Pulmonary artery endothelial cell (primary cell): ENCODE results near the gene P4HA1. TPM values are rescaled to one million over a fixed set of nuclear protein-coding genes. Genes with fewer than 3 reads are reported as not detected.
A peak's percentile ranks its signal among the peaks of the same experiment; 100 is the strongest.
"Not testable (repeated sequence)": the region's sequence is repeated elsewhere in the genome, so short reads cannot be mapped to it uniquely, and the experiment has no call there.

ENCODE experiments used
- DNase-seq: peaks from one replicate; pipeline ENCODE4 v3.0.0-alpha.2; 2011; ENCODE audit warnings: low read depth, low spot score
- total RNA-seq: library from RNA; depleted of rRNA; stranded (reverse); fragments of >200 nt; gene quantifications from 2 replicates; pipeline ENCODE4 v1.2.3, GENCODE V29; 2014

Gene P4HA1
- 69.3 and 94.1 TPM in 2 replicates for total RNA-seq

DNA sequence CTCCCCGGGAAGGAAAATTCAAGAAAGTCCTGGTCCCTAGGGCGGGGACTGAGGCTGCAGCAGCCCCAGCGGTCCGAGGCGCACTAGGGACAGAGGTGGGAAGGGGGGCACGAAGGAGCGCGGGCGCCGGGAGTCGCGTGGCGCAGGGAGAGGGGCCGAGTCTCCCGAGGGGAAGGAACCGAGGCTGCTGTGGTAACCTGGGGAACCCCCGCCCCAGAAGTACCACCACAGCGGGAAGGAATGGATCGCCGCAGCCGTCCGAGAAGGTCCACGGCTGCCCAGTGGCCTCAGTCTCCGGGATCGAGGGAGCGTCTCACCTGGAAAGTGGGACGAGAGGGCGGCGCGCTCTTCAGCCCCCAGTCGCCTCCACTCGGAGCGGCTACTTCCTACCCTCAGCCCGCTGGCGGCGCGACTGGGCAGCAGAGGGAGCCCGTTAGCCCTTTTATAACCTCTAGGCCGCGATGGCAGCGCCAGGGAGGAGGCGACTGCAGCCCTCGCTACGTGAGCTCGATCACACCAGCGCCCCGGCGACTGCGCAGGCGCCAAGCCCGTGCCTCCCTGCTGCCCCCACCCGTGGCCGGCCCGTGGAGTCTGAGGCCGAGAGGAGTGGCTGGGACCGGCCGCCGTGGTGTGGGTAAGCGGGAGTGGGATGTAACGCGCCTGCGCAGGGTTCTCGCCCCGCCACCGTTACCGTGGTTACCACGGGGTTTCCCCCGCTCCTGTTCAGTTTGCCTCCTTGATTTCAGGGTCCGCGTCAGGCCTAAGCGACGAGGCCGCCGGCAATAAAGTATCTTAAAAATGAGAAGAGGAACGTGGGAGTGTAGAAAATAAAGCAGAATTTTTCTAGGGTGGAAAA, at the start of gene P4HA1:
Gene P4HA1, minus strand, starts transcription at position 418 of the 856 bp plus-strand sequence. CDS start 21,983 bp downstream, outside the sequence.
- peak; percentile 87 for DNase-seq

DNA sequence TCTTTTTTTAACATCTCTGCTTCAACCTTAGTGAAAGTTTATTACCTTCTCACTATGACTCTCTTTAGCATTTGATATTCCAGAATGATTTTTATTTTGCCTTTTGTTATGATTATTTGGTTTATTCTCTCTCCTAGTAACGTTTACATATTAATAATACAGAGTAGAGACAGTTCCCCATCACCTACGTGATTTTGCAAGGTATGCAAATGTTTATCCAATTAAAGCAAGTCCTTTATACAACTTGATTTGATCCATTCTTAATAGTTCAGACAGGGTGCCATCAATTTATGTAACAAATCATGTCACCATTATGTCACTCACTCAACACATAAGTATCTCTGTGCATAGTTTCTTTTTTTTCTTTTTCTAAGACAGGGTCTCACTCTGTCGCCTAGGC, 44.9 kb upstream of the P4HA1 start:
- no peak for DNase-seq

DNA sequence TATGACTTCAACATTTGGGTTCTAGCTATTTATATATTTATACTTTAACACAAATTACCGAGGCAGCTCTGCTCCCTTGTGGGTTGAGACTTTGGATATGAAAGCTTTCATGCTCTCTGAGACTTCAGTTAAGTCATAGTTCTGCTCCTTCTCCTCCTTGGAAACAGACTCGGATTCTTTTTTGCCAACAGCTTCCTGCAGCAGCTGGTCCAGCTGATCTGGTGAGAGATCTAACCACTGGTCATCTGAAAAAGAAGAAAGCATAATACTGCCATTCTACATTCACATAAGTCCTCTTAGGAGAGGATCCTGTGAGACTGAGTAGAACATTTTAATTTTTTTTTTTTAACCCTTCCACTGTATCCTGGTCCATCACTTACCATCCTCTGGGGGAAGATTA, 42.6 kb upstream of the P4HA1 start:
- DNase-seq = no peak

DNA sequence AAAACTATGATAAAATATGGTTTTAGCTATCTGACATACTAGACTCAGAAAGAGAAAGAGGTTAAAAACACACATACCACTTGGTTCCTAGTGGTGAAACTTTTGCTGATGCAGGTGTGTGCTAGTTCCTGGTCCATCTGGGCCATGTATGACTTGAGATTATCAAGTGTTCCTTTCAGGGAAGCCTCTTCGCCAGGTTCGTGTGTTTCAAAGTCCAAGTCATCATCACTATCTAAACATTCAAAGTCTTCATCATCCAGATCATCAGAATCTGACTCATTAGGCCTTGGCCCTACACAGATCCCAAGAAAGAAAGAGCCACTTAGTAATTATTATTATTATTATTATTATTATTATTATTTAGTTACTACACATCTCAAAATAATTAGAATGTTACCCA, 40.0 kb upstream of the P4HA1 start:
- no peak for DNase-seq

DNA sequence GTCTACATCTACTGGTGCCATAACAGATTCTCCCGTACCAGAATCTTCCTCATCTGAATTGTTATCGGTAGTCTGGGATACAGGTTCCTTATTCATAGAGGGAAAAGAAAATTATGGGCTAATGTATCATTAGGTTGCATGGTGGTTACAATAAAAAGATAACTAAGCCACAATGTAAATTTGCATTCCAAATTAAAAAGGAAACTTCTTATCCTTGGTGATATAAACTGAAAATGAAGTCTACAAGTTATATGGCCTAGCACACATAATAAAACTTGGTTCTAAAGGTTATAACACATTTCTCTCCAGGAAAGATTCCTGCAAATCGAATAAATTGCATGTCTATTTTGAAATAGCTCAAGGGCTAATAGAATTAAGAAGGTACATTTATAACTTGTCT, 38.1 kb upstream of the P4HA1 start:
- DNase-seq = no peak

DNA sequence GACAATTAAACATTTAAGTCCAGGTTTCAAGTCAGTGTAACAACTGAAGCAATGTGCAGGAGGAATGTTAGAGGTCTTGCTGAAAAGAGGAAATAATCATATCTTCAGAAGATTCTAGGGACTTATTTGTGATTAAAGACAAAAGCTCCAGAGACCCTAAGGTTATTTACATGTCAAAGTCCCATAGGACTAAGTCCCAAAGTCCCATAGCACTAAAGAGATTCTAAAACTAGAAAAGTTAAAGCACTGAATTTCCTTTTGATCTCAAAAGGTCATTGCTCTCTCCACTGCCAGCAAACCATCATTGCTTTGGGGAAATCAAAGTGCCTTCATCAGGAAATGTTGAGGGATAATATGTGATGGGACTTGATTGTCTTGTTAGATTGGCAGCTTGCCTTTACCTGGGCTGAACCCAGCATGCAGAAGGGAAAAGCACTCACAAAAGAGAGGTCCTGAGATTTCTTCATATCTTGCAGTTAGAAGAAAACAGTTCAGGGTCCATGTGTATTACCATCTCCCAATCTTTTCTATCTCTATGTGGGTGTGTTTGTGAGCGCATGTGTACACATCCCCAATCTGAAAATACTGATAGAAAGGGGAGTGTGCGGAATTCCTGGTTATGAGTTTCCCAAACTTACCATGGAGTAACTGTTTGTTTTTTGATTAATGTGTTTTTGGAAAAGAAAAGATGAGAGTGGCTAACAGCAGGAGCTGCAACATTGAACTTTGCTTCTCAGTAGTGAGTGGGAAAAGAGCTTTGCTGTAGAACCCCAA, 35.4 kb upstream of the P4HA1 start:
- no peak for DNase-seq

DNA sequence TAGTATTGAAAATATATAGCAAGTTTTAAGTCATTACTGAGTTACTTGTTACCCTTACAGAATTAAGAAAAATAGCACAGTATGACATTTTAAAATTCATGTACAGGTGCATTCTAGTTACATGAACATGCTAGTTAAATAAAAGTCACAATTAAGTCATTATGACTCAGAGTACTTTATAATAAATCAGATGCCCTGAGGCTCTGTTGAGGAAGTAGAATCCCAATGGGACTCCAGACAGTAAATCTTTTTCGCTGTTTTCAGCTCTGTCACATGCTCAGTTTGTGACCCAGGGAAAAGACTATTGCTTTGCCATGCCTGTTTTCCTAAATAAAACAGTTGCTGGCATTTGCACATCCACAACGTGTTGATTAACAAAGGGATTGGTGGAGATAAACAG, 34.6 kb upstream of the P4HA1 start:
- no peak for DNase-seq

DNA sequence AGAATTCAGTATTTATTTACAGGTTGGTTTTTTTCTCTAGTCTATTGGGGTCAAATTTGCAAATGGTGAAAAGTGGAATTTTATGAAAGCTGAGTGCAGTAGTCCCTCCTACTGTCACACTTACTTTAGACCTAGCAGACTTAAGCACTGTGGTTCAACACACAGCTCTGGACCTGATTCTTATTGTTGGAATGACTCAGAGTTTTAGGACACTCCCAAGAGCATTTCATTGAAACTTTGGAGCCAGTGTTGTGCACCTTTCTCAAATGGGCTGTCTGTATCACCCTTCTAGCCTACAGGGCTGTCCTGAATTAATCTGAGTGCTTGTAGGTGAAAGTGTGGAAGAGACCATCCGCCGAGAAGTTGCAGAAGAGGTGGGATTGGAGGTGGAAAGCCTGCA, 29.7 kb upstream of the P4HA1 start:
- DNase-seq = no peak

DNA sequence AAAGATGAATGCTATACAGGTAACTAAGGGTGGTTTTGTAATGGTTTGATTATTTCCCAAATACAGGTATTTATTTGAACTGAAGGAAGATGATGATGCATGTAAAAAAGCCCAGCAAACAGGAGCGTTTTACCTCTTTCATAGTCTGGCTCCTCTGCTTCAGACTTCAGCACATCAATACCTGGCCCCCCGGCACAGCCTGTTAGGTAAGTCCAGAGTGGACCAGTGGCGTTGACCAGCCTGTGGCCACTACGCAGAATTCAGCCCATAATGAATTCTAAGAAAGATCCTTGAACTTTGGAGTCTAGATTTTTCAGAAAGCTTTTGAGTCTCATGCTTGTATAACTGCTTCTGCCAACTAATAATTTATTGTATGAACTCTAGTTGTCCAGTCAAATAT, 23.3 kb upstream of the P4HA1 start:
- DNase-seq = no peak

DNA sequence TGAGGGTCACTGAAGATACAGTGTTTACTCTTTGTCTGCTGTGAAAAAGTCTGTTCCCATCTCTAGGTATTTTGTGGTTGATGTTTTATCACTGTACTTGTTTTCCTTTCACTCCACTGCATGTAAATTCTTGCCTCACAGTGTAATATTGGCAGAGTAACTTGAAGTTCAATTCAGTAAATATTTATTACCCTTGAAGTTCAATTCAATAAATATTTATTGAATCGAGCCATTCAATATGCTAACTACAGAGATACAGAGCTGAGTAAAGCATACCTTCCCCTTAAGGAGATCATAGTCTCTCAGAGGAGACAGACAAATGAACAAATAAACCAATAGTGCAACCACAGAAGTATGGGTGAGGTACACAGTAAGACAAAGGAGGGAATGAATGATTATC, 22.8 kb upstream of the P4HA1 start:
- DNase-seq = no peak

DNA sequence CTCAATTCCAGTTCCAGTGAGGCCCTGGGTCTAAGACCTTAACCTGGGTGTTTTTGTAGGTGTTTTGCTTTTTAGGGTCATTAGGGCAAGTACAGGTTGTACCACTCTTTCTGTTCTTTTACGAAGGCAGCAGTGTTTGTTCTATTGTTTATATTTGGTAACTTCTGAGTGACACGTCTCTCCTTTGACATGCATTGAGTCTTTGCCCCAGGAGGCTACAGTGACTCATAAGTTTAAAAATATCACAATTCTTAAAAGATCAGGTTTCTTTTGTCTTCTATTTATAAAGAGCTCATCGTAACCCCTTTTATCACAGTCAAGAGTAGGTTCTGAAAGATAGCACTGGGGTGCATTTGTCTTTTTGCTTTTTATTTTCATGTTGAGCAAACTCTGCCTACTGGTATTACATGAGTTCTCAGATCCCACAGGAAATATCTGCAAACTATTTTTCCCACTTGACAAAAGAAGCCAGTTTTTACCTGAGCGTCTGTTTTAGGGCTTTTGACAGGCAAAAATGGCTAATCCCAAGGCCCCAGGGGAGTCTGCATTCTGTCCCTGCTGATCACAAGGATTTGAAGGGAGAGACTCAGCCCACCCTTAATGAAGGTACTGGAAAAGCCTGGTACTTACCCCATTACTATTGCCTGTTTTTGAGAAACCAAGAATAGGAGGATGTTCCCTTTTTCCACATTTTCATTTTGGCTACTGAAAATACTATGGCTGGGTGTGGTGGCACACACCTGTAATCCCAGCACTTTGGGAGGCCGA, 21.5 kb upstream of the P4HA1 start:
- DNase-seq = no peak

DNA sequence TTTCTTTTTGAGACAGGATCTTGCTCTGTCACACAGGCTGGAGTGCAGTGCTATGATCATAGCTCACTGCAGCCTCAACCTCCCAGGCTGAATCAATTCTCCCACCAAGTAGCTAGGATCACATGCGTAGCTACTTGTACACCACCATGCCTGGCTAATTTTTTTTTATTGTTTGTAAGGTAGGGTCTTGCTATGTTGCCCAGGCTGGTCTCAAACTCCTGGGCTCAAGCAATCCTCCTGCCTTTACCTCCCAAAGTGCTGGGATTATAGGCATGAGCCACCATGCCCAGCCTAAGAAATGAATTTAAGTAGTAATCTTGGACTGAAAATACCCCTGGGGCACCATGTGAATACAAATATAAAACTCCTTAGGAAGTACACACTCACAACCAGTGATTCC, 19.4 kb upstream of the P4HA1 start:
- DNase-seq = no peak

DNA sequence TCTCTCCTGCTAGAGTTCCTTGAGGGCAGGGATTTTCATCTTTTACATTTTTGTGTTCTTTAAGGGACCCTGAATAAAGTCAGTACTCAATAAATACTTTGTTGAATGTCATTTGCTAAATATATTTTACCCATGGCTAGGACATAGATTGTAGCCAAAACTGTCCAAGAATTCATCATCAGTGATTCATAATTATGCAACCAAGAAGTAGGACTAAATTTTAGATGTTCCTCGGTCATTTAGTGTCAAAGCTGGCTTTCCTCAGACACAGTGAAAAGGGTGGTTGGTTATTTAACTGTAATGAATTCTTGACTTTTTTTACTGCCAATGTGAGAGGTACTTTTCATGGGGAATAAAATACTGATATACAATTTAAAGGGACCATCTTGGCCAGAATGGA, 16.9 kb upstream of the P4HA1 start:
- DNase-seq = no peak

DNA sequence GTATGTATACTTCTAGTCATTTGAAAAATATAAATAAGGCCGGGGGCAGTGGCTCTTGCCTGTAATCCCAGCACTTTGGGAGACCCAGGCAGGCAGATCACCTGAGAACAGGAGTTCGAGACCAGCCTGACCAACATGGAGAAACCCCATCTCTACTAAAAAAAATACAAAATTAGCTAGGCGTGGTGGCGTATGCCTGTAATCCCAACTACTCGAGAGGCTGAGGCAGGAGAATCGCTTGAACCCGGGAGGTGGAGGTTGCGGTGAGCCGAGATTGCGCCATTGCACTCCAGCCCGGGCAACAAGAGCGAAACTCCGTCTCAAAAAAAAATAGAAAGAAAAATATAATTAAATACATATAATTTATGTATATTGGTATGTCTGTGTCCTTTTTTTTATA, 15.4 kb upstream of the P4HA1 start:
- DNase-seq = not testable (repeated sequence)

DNA sequence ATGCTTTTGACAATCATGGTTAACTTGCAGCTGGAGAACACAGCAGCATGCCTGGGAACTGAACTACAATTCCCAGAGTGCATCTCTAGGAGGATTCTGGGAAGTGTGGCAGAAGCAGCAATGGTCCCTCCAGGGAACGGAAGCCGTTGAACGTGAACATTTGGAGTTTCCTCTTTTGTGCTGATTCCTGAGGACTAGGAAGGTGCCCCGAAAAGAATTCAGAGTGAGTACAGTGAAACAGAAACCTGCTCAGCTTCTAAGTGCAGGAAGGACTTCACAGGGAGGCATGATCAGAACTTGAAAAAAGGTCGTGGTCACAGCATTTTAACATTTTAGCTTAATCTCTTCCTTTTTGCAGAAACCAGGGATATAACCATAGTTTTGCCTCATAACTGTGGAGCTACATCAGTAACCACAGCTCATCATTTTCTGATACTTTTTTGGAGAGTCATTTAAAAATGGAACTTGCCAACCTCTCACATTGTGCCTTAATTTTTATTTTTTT, 13.7 kb upstream of the P4HA1 start, which contains the start of gene NUDT13:
Gene NUDT13, plus strand, starts transcription at position 111 of the 505 bp plus-strand sequence. CDS start 3,911 bp downstream, outside the sequence.
- no peak for DNase-seq

DNA sequence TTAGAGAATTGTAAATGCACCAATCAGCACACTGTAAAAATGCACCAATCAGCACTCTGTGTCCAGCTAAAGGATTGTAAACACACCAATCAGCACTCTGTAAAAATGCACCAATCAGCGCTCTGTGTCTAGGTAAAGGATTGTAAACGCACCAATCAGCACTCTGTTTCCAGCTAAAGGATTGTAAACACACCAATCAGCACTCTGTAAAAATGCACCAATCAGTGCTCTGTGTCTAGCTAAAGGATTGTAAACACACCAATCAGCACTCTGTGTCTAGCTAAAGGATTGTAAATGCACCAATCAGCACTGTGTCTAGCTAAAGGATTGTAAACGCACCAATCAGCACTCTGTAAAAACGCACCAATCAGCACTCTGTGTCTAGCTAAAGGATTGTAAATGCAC, 12.6 kb upstream of the P4HA1 start:
- DNase-seq = not testable (repeated sequence)

DNA sequence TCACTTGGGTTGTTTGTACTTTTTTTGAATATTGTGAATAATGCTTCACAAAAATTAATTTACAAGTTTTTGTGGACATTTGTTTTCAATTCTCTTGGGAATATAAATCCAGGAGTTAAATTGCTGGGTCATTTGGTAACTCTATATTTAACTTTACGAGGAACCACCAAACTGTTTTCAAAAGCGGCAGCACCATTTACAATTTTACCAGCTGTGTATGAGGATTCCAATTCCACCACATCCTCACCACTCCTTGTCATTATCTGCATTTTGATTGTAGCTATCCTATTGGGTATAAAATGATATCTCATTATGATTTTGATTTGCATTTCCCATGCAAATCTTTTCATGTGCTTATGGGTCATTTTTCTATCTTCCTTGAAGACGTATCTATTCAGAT, 9.6 kb upstream of the P4HA1 start:
- no peak for DNase-seq

DNA sequence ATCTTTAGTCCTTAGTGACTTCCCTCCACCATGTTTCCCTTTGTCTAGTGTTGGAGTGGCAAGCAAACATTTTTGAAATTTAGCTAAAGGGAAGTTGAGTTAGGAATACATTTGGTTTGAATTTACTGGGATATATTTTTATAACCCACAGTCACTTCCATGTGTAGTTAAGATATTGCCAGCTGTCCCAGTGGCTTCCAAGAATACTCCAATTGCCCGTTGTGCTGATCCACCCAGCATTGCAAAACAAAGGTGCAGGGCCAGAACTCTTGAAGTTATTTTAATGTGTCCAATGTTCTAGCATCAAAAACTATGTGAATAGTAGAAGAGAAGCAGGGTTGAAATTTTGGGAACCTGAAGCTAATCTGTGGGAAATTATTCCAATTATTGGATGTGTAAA, 2.5 kb upstream of the P4HA1 start:
- DNase-seq = no peak

DNA sequence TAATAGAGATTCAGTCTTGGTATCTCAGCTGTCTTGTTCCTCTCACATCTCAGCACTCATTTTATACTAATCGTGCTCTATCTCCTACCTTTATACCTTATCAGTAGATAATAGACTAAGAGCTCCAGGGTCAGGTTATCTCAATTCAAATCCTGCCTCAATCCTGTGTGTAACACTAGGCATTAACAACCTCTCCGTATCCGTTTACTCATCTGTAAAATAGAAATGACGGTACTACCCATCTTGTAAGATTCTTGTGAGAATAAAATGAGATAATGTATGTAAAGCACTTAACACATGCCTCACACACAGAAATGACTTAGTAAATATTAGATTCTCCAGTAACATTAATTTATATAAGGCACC, 622 bp upstream of the P4HA1 start:
- no peak for DNase-seq

DNA sequence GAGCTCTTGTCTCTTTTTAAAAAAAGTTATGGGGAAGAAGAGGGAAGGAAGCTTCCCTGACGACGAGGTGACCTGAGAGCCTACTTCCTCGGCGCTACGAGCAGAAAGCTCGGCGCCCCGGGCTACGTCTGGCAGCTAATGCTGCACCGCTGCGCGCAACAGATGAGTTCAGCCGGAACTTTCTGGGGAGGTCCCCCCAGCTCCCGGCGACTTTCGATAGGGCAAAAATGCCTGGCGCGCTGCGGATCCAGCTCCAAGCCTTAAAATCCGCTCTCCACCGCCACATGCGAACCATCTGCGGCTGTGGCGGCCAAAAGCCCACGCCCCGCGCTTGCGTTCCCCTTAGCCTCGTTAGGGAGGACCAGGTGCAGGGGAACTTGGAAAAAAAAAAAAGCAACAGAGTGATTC, 621 bp downstream of the P4HA1 start:
- no peak for DNase-seq

DNA sequence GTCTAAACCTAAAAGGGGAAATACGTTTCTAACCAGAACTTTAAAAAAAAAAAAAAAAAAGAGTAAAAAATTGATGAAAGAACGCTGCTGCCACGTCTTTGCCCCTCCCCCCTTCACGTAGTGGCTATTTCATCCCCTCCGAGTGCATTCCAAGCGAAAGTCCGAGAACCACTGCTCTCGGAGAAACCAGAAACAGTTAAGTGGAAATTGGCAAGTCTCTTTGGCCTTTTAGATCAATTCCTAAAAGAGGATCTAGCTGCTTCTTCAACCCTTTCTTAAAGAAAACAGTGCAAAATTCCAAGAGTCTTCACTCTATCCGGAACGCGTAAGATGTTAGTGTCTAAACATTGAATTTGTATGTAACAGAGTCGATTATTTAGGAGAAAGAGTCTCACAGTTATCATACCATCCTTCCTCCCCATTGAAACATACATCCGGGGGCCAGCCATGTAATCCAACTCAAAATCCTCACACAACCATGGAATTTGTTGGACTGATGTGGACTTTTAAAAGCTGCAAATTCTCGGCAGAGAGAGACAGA, 1.1 kb downstream of the P4HA1 start:
- no peak for DNase-seq
